Measurements from ENCODE around the gene CCDC81. TPM values are rescaled to one million over a fixed set of nuclear protein-coding genes. Genes with fewer than 3 reads are reported as not detected.

The CCDC81 gene
- polyA plus RNA-seq, 2 of the 4 experiments (the other 2 are of a cell fraction): 0.30 to 0.71 TPM

DNA sequence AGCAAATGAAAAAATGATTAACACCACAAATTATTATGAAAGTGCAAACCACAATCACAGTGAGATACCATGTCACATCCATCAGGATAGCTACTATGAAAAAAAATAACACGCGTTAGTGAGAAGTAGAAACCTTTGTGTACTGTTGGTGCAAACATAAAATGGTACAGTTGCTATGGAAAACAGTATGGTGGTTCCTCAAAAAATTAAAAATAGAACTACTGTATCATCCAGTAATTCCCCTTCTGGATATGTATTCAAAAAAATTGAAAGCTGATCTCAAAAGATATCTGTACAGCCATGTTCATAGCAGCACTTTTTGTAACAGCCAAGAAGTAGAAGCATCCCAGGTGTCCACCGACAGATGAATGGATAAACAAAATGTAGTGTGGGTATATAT is 43.4 kb downstream of the CCDC81 start:
- Histone ChIP-seq H3K4me2 (no peak overlapping the region), H3K4me3 (no peak overlapping the region), H3K9me3 (no peaks in the 10 kb centered on the region), H3K4me1 (no peaks in the 10 kb centered on the region), H3K27ac (no peak overlapping the region)
- ChIA-PET CTCF (no interaction called here), POLR2A (no interaction called here)
- ATAC-seq (no peak), DNase-seq (ENCODE audit: low read depth in 1 of 2, low spot score in 1 of 2) (no peak), FAIRE-seq (no peak)
- no peak for TF ChIP-seq RFX5 (IDR thresholded peaks at IDR 0.05)
- TF ChIP-seq, protein P1, sequence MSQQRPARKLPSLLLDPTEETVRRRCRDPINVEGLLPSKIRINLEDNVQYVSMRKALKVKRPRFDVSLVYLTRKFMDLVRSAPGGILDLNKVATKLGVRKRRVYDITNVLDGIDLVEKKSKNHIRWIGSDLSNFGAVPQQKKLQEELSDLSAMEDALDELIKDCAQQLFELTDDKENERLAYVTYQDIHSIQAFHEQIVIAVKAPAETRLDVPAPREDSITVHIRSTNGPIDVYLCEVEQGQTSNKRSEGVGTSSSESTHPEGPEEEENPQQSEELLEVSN (IDR thresholded peaks at IDR 0.05; ENCODE audit: borderline replicate concordance, low read depth): no peak
- no peak for TF ChIP-seq FOSL2 (IDR thresholded peaks at IDR 0.05)
- no peak for TF ChIP-seq FOSL2 (CRISPR knock-in tag; IDR thresholded peaks at IDR 0.05)
- no peak for TF ChIP-seq RAD21 (conservative IDR thresholded peaks at IDR 0.05 in 1 of 2, IDR thresholded peaks at IDR 0.05 in 1 of 2)
- TF ChIP-seq ZFP36 (IDR thresholded peaks at IDR 0.05; ENCODE audit: borderline replicate concordance, partially characterized antibody): no peak
- TF ChIP-seq, protein P2, sequence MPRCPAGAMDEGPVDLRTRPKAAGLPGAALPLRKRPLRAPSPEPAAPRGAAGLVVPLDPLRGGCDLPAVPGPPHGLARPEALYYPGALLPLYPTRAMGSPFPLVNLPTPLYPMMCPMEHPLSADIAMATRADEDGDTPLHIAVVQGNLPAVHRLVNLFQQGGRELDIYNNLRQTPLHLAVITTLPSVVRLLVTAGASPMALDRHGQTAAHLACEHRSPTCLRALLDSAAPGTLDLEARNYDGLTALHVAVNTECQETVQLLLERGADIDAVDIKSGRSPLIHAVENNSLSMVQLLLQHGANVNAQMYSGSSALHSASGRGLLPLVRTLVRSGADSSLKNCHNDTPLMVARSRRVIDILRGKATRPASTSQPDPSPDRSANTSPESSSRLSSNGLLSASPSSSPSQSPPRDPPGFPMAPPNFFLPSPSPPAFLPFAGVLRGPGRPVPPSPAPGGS (IDR thresholded peaks at IDR 0.05): no peak
- no peak for TF ChIP-seq ZNF302 (CRISPR knock-in tag; IDR thresholded peaks at IDR 0.05)
- TF ChIP-seq RCOR1 (IDR thresholded peaks at IDR 0.05; ENCODE audit: low read depth, low read length): no peak
- no peak for TF ChIP-seq JUN (IDR thresholded peaks at IDR 0.05)
- TF ChIP-seq MYC (IDR thresholded peaks at IDR 0.05; ENCODE audit: borderline replicate concordance, low read length): no peak
- TF ChIP-seq FOXS1 (CRISPR knock-in tag; IDR thresholded peaks at IDR 0.05): no peak
- TF ChIP-seq SMC3 (IDR thresholded peaks at IDR 0.05): no peak
- TF ChIP-seq, protein P3, sequence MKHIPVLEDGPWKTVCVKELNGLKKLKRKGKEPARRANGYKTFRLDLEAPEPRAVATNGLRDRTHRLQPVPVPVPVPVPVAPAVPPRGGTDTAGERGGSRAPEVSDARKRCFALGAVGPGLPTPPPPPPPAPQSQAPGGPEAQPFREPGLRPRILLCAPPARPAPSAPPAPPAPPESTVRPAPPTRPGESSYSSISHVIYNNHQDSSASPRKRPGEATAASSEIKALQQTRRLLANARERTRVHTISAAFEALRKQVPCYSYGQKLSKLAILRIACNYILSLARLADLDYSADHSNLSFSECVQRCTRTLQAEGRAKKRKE (CRISPR knock-in tag; IDR thresholded peaks at IDR 0.05; ENCODE audit: low read depth): no peak
- TF ChIP-seq, protein P4, sequence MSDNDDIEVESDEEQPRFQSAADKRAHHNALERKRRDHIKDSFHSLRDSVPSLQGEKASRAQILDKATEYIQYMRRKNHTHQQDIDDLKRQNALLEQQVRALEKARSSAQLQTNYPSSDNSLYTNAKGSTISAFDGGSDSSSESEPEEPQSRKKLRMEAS (IDR thresholded peaks at IDR 0.05): no peak
- no peak for TF ChIP-seq ESRRA (IDR thresholded peaks at IDR 0.05; ENCODE audit: borderline replicate concordance, low read length)
- no peak for TF ChIP-seq ZSCAN20 (CRISPR knock-in tag; IDR thresholded peaks at IDR 0.05)
- TF ChIP-seq, protein P5, sequence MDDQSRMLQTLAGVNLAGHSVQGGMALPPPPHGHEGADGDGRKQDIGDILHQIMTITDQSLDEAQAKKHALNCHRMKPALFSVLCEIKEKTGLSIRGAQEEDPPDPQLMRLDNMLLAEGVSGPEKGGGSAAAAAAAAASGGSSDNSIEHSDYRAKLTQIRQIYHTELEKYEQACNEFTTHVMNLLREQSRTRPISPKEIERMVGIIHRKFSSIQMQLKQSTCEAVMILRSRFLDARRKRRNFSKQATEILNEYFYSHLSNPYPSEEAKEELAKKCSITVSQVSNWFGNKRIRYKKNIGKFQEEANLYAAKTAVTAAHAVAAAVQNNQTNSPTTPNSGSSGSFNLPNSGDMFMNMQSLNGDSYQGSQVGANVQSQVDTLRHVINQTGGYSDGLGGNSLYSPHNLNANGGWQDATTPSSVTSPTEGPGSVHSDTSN (IDR thresholded peaks at IDR 0.05): no peak
- TF ChIP-seq, protein P6, sequence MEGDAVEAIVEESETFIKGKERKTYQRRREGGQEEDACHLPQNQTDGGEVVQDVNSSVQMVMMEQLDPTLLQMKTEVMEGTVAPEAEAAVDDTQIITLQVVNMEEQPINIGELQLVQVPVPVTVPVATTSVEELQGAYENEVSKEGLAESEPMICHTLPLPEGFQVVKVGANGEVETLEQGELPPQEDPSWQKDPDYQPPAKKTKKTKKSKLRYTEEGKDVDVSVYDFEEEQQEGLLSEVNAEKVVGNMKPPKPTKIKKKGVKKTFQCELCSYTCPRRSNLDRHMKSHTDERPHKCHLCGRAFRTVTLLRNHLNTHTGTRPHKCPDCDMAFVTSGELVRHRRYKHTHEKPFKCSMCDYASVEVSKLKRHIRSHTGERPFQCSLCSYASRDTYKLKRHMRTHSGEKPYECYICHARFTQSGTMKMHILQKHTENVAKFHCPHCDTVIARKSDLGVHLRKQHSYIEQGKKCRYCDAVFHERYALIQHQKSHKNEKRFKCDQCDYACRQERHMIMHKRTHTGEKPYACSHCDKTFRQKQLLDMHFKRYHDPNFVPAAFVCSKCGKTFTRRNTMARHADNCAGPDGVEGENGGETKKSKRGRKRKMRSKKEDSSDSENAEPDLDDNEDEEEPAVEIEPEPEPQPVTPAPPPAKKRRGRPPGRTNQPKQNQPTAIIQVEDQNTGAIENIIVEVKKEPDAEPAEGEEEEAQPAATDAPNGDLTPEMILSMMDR (IDR thresholded peaks at IDR 0.05): no peak
- no peak for TF ChIP-seq BHLHE40 (IDR thresholded peaks at IDR 0.05; ENCODE audit: low read depth, low read length)
- 92% methylated on average over 3 of the region's 3 CpGs for WGBS (ENCODE audit: missing lambda C conversion rate)

DNA sequence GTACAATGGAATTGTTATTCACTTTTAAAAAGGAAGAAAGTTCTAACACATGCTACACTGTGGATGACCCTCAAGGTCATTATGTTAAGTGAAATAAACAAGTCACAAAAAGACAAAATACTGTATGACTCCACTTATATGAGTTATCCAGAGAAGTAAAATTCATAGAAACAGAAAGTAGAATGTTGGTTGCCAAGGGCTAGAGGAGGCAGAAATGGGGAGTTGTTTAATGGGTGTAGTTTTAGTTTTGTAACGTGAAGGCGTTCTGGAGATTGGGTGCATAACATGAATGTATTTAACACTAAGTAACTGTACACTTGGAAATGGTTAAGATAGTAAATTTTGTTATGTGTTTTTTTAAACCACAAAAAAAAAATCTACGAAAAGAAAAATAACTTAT is 43.8 kb downstream of the CCDC81 start:
- WGBS (ENCODE audit: missing lambda C conversion rate): 91% methylated on average over 3 of the region's 3 CpGs
- no peaks in the 10 kb centered on the region for H3K4me1 ChIP-seq
- H3K4me3 ChIP-seq: no peak overlapping the region
- ChIA-PET POLR2A (no interaction called here), CTCF (interaction anchor here (0.6 to 1.2 kb wide), 2 partner anchors 394 to 563 kb away, joined by 3 to 4 read pairs; partner anchors contain the start of gene CCDC83)
- ATAC-seq (no peak), FAIRE-seq (no peak), DNase-seq (ENCODE audit: low read depth in 1 of 2, low spot score in 1 of 2) (no peak)
- no peaks in the 10 kb centered on the region for H3K9me3 ChIP-seq
- H3K27ac ChIP-seq: no peak overlapping the region
- H3K4me2 ChIP-seq: no peak overlapping the region
- no peak for TF ChIP-seq NFE2L2 (conservative IDR thresholded peaks at IDR 0.05; ENCODE audit: low read length)
- TF ChIP-seq ZSCAN20 (CRISPR knock-in tag; IDR thresholded peaks at IDR 0.05): no peak
- TF ChIP-seq RARB (CRISPR knock-in tag; IDR thresholded peaks at IDR 0.05): no peak
- TF ChIP-seq, protein P6 (IDR thresholded peaks at IDR 0.05): no peak
- no peak for TF ChIP-seq CHD2 (IDR thresholded peaks at IDR 0.05; ENCODE audit: low read length, partially characterized antibody)
- TF ChIP-seq ZFP36 (IDR thresholded peaks at IDR 0.05; ENCODE audit: borderline replicate concordance, partially characterized antibody): no peak
- no peak for TF ChIP-seq MAFK (IDR thresholded peaks at IDR 0.05; ENCODE audit: partially characterized antibody)
- TF ChIP-seq, protein P7, sequence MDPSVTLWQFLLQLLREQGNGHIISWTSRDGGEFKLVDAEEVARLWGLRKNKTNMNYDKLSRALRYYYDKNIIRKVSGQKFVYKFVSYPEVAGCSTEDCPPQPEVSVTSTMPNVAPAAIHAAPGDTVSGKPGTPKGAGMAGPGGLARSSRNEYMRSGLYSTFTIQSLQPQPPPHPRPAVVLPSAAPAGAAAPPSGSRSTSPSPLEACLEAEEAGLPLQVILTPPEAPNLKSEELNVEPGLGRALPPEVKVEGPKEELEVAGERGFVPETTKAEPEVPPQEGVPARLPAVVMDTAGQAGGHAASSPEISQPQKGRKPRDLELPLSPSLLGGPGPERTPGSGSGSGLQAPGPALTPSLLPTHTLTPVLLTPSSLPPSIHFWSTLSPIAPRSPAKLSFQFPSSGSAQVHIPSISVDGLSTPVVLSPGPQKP (IDR thresholded peaks at IDR 0.05; ENCODE audit: low read depth, low read length): no peak
- TF ChIP-seq NR3C1 (IDR thresholded peaks at IDR 0.05): no peak
- TF ChIP-seq GATA3 (IDR thresholded peaks at IDR 0.05; ENCODE audit: borderline replicate concordance): no peak
- TF ChIP-seq CBX8 (IDR thresholded peaks at IDR 0.05): no peak
- TF ChIP-seq EHF (CRISPR knock-in tag; IDR thresholded peaks at IDR 0.05): no peak
- no peak for TF ChIP-seq JUNB (IDR thresholded peaks at IDR 0.05)
- TF ChIP-seq ZC3H11A (IDR thresholded peaks at IDR 0.05): no peak
